HEK293T (cell line): Measurements from ENCODE around the gene FBXO31.

Experiments used
- CTCF ChIA-PET: fragments of 350-600 bp; formaldehyde crosslinking; extraction: SDS; loops from one replicate; lab custom pipeline; 2021; ENCODE audit warnings: antibody characterized with exemption, inconsistent platforms; lab: Yijun Ruan, JAX
- POLR2A ChIA-PET: fragments of 350-600 bp; formaldehyde crosslinking; extraction: SDS; loops from one replicate; lab custom pipeline; 2020; ENCODE audit warnings: antibody characterized with exemption, inconsistent platforms; lab: Yijun Ruan, JAX
- DNase-seq: peaks from one replicate; pipeline ENCODE4 v3.0.0; 2012; ENCODE audit warnings: mixed read lengths; ENCODE audit errors: extremely low spot score
- ARNT ChIP-seq: fragments of 450-650 bp; IDR thresholded peaks from 2 replicates; pipeline ENCODE4 v1.6.1; 2017; ENCODE audit warnings: mild to moderate bottlenecking
- BHLHE40 ChIP-seq: fragments of 450-650 bp; IDR thresholded peaks from 2 replicates; pipeline ENCODE4 v1.6.1; 2016; ENCODE audit warnings: mild to moderate bottlenecking, moderate library complexity, borderline replicate concordance
- CTBP1 ChIP-seq: fragments of 450-650 bp; IDR thresholded peaks from 2 replicates; pipeline ENCODE4 v1.6.1; 2016; ENCODE audit warnings: borderline replicate concordance
- ELF4 ChIP-seq: fragments of 450-650 bp; IDR thresholded peaks from 2 replicates; pipeline ENCODE4 v1.6.1; 2017; ENCODE audit warnings: antibody characterized with exemption
- FOXA1 ChIP-seq: fragments of 450-650 bp; IDR thresholded peaks from 2 replicates; pipeline ENCODE4 v1.6.1; 2016; ENCODE audit warnings: mild to moderate bottlenecking
- FOXK2 ChIP-seq: fragments of 450-650 bp; IDR thresholded peaks from 2 replicates; pipeline ENCODE4 v1.6.1; 2016; ENCODE audit warnings: mild to moderate bottlenecking
- FOXM1 ChIP-seq: fragments of 450-650 bp; IDR thresholded peaks from 2 replicates; pipeline ENCODE4 v1.6.1; 2017; ENCODE audit warnings: mild to moderate bottlenecking, borderline replicate concordance
- HDGF ChIP-seq: fragments of 450-650 bp; IDR thresholded peaks from 2 replicates; pipeline ENCODE4 v1.6.1; 2017; ENCODE audit warnings: antibody characterized with exemption, borderline replicate concordance
- L3MBTL2 ChIP-seq: fragments of 450-650 bp; conservative IDR thresholded peaks from 2 replicates; pipeline ENCODE4 v1.6.1; 2016; ENCODE audit warnings: mild to moderate bottlenecking
- LEF1 ChIP-seq: fragments of 450-650 bp; IDR thresholded peaks from 2 replicates; pipeline ENCODE4 v1.6.1; 2017; ENCODE audit warnings: mild to moderate bottlenecking, borderline replicate concordance
- NFRKB ChIP-seq: fragments of 450-650 bp; IDR thresholded peaks from 2 replicates; pipeline ENCODE4 v1.6.1; 2016; ENCODE audit warnings: mild to moderate bottlenecking, moderate library complexity
- SP1 ChIP-seq: fragments of 450-650 bp; IDR thresholded peaks from 2 replicates; pipeline ENCODE4 v1.6.1; 2017
- SUZ12 ChIP-seq: fragments of 450-650 bp; IDR thresholded peaks from 2 replicates; pipeline ENCODE4 v1.6.1; 2016; ENCODE audit warnings: mild to moderate bottlenecking
- TARDBP ChIP-seq: fragments of 450-650 bp; IDR thresholded peaks from 2 replicates; pipeline ENCODE4 v1.6.1; 2016
- ZNF384 ChIP-seq: fragments of 450-650 bp; IDR thresholded peaks from 2 replicates; pipeline ENCODE4 v1.6.1; 2016
- TF ChIP-seq, protein P1 (sequence below): fragments of 450-650 bp; IDR thresholded peaks from 2 replicates; pipeline ENCODE4 v1.6.1; 2016

The FBXO31 gene

DNA sequence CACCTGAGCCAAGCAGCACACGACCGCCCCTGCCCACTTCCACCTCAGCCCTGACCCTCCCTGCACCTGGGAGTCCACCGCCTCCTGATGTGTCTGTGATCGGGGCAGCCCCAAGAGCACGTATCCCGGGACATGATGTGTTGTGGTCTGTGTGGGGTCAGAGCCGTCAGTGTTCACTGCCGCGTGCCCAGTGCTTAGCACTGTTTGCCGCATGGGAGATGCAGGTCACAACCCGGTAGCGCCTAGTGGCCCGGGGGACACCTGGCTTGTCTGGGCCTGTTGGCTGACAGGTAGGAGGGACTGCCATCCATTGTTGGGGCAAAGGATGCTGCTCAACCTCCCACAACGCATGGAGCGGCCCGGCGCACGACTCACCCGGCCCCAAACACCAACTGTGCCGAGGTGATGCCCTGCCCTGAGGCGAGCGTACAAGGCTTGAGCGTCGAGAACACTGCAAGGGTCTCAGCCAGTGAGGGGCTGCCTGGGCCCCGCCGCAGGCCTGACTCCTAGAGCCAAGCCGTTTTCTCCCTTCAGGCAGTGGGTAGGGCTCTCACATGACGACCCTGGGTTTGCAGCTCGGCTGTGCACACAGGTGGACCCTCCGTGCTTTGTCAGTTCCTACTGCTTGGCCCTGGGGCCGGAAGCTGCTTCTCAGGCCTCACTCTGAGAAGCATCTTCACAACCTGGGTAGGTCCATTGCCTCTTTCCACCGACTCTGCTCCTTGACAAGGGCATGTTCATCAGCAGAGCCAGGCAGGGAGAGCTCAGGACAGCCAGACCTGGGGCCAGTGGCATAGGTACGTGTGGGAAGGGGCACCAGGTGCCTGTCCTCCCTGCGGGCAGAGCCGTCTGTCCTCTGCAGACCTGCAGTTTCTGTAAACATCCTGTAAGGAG lies 60.5 kb downstream of the FBXO31 start:
- ChIA-PET CTCF (interaction anchor here (1.4 kb wide), 1 partner anchor 72 kb away, joined by 3 read pairs; no protein-coding TSS in a partner anchor), POLR2A (no interaction called here)
- DNase-seq: no peak
- no peak for TF ChIP-seq BHLHE40
- TF ChIP-seq SP1: no peak
- TF ChIP-seq ZNF384: no peak
- TF ChIP-seq ELF4: no peak
- TF ChIP-seq TARDBP: no peak
- TF ChIP-seq CTBP1: no peak
- TF ChIP-seq LEF1: no peak
- TF ChIP-seq HDGF: no peak
- TF ChIP-seq, protein P1, sequence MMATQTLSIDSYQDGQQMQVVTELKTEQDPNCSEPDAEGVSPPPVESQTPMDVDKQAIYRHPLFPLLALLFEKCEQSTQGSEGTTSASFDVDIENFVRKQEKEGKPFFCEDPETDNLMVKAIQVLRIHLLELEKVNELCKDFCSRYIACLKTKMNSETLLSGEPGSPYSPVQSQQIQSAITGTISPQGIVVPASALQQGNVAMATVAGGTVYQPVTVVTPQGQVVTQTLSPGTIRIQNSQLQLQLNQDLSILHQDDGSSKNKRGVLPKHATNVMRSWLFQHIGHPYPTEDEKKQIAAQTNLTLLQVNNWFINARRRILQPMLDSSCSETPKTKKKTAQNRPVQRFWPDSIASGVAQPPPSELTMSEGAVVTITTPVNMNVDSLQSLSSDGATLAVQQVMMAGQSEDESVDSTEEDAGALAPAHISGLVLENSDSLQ: no peak
- TF ChIP-seq ARNT: no peak
- TF ChIP-seq FOXM1: no peak
- no peak for TF ChIP-seq NFRKB
- no peak for TF ChIP-seq L3MBTL2
- TF ChIP-seq FOXK2: no peak
- no peak for TF ChIP-seq FOXA1
- TF ChIP-seq SUZ12: no peak

DNA sequence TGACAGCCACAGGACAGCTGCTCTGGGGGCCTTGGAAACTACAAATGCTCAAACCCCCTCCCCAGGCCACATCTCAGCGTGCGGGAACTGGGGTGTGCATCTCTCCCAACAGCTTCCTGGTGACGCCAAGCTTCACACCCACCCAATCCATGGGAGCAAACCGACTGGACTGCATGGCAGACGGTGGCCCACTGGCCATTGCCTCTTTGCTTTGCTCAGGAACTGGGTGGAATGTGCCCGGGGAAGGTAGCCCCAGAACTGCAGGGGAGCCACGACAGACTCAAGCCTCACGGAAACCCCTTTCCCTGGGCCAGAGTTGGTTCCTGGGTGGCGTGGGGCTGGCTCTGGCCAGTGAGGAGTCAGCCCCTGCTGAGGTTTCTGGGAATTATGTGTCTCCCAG lies 61.2 kb downstream of the FBXO31 start:
- ChIA-PET CTCF (interaction anchor here (1.4 kb wide), 1 partner anchor 72 kb away, joined by 3 read pairs; no protein-coding TSS in a partner anchor), POLR2A (interaction anchor here (1.5 kb wide), 1 partner anchor 66 kb away, joined by 5 read pairs; no protein-coding TSS in a partner anchor)
- DNase-seq: no peak
- TF ChIP-seq FOXA1 (no peak), CTBP1 (no peak), ZNF384 (no peak), ARNT (no peak), TARDBP (no peak), LEF1 (no peak), FOXM1 (no peak), NFRKB (no peak), FOXK2 (no peak), HDGF (no peak), ELF4 (no peak), SP1 (no peak), SUZ12 (no peak), L3MBTL2 (no peak), BHLHE40 (no peak)
- TF ChIP-seq, protein P1: no peak

DNA sequence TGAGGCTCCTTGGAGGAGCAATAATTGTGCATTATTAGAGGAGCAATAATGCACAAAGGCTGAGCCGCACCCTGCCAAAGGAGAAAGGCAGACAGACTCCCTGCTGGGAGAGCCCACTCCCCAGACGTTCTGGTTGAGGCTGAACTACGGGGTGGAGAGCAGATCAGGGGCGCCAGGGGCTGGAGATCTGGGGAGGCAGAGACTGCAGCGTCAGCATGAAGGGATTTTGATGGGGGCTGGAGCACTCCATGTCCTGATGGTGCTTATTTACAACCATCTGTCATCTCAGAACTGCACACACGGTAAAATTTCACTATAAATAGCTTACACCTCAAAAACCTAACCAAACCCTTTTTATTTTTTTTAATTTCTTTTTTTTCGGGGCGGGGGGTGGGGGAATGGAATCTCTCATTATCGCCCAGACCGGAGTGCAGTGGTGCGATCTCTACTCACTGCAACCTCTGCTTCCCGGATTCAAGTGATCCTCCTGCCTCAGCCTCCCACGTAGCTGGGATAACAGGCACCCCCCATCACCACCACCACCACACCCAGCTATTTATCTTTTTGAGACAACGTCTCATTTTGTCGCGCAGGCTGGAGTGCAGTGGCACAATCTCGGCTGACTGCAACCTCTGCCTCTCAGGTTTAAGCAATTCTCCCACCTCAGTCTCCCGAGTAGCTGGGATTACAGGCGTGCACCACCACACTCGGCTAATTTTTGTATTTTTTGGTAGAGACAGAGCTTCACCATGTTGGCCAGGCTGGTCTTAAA lies 62.1 kb downstream of the FBXO31 start:
- DNase-seq: no peak
- no peak for TF ChIP-seq CTBP1
- TF ChIP-seq FOXA1: no peak
- TF ChIP-seq L3MBTL2: no peak
- no peak for TF ChIP-seq ELF4
- TF ChIP-seq SP1: no peak
- TF ChIP-seq LEF1: no peak
- no peak for TF ChIP-seq TARDBP
- no peak for TF ChIP-seq NFRKB
- TF ChIP-seq, protein P1: no peak
- no peak for TF ChIP-seq FOXM1
- no peak for TF ChIP-seq FOXK2
- no peak for TF ChIP-seq SUZ12
- TF ChIP-seq ZNF384: no peak
- no peak for TF ChIP-seq ARNT
- TF ChIP-seq HDGF: no peak
- no peak for TF ChIP-seq BHLHE40
- POLR2A ChIA-PET: interaction anchor here (0.7 to 1.5 kb wide), 2 partner anchors 62 to 67 kb away, joined by 4 to 5 read pairs; partner anchors contain the start of gene FBXO31
- CTCF ChIA-PET: interaction anchor here (0.6 to 1.4 kb wide), 2 partner anchors 45 to 73 kb away, joined by 3 to 4 read pairs; no protein-coding TSS in a partner anchor

DNA sequence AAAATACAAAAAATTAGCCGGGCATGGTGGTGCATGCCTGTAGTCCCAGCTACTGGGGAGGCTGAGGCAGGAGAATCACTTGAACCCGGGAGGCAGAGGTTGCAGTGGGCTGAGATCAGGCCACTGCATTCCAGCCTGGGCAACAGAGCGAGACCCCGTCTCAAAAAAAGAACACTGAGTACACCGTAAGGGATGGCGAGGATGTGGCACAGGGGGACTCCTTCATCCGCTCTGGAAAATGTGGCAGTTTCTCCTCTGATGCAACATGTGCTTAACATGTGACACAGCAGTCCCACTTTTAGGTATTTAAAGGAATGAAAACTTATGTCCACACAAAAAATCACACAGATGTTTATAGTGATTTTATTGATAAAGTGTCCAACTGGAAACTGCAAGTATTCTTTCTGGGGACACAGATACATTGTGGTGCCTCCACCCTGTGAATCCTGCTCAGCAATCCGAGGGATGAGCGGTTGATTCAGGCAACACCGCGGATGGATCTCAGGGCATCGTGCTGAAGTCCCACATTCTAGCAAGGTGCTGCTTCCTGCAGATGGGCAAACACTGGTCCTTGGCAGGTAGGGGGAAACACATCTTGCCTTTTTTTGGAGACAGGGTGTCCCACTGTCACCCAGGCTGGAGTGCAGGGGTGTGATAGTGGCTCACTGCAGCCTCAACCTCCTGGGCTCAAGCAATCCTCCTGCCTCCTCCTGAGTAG lies 62.9 kb downstream of the FBXO31 start:
- ChIA-PET CTCF (no interaction called here), POLR2A (interaction anchor here (1.5 kb wide), 1 partner anchor 67 kb away, joined by 5 read pairs; no protein-coding TSS in a partner anchor)
- DNase-seq: no peak
- TF ChIP-seq BHLHE40: no peak
- no peak for TF ChIP-seq L3MBTL2
- TF ChIP-seq LEF1: no peak
- no peak for TF ChIP-seq FOXA1
- no peak for TF ChIP-seq TARDBP
- no peak for TF ChIP-seq ZNF384
- TF ChIP-seq, protein P1: no peak
- TF ChIP-seq FOXK2: no peak
- TF ChIP-seq SUZ12: no peak
- no peak for TF ChIP-seq NFRKB
- no peak for TF ChIP-seq SP1
- TF ChIP-seq CTBP1: no peak
- TF ChIP-seq ELF4: no peak
- no peak for TF ChIP-seq ARNT
- no peak for TF ChIP-seq HDGF
- TF ChIP-seq FOXM1: no peak
